ENCODE data around the gene C1orf146. TPM values are rescaled to one million over a fixed set of nuclear protein-coding genes. Genes with fewer than 3 reads are reported as not detected.

Gene C1orf146
- total RNA-seq, 2 donors from 2014 or later: not detected

- H3K9ac ChIP-seq (ENCODE audit: extremely low read depth, low read length, poor library complexity, severe bottlenecking): no peak overlapping the region
- H3K36me3 Mint-ChIP-seq (ENCODE audit: low read depth): peaks cover 15% of the 10 kb centered on the region
- no peak overlapping the region for H3K27ac ChIP-seq (ENCODE audit: low read depth, low read length)
- no peaks in the 10 kb centered on the region for H3K36me3 ChIP-seq (ENCODE audit: control insufficient read depth, insufficient read depth, low read length)
- DNase-seq: no peak
- 90% methylated on average over 1 of the region's 1 CpG; no CpG with 5 or more reads in 1 of the 2 experiments for WGBS, 2 experiments (ENCODE audit: insufficient coverage in 1 of 2, insufficient read length in 1 of 2)
- no peaks in the 10 kb centered on the region for H3K9me3 Mint-ChIP-seq
- no peaks in the 10 kb centered on the region for H3K9me3 ChIP-seq (ENCODE audit: control insufficient read depth, low read length)
- TF ChIP-seq, protein P1, sequence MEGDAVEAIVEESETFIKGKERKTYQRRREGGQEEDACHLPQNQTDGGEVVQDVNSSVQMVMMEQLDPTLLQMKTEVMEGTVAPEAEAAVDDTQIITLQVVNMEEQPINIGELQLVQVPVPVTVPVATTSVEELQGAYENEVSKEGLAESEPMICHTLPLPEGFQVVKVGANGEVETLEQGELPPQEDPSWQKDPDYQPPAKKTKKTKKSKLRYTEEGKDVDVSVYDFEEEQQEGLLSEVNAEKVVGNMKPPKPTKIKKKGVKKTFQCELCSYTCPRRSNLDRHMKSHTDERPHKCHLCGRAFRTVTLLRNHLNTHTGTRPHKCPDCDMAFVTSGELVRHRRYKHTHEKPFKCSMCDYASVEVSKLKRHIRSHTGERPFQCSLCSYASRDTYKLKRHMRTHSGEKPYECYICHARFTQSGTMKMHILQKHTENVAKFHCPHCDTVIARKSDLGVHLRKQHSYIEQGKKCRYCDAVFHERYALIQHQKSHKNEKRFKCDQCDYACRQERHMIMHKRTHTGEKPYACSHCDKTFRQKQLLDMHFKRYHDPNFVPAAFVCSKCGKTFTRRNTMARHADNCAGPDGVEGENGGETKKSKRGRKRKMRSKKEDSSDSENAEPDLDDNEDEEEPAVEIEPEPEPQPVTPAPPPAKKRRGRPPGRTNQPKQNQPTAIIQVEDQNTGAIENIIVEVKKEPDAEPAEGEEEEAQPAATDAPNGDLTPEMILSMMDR (conservative IDR thresholded peaks at IDR 0.05): no peak
- H3K4me1 Mint-ChIP-seq: no peaks in the 10 kb centered on the region
- H3K4me3 ChIP-seq (ENCODE audit: low read length): no peak overlapping the region
- no peaks in the 10 kb centered on the region for H3K4me1 ChIP-seq (ENCODE audit: control insufficient read depth, insufficient read depth, low read length)
- no peak overlapping the region for H3K4me3 Mint-ChIP-seq
- H3K27ac Mint-ChIP-seq: no peak overlapping the region
- H3K27me3 ChIP-seq (ENCODE audit: control insufficient read depth, insufficient read depth, low read length, poor library complexity, severe bottlenecking): no peaks in the 10 kb centered on the region
- H3K27me3 Mint-ChIP-seq (ENCODE audit: insufficient read depth): no peaks in the 10 kb centered on the region
Observed at GRCh38 chr1:92184632-92185031, 33.1 kb upstream of the C1orf146 start.

DNA sequence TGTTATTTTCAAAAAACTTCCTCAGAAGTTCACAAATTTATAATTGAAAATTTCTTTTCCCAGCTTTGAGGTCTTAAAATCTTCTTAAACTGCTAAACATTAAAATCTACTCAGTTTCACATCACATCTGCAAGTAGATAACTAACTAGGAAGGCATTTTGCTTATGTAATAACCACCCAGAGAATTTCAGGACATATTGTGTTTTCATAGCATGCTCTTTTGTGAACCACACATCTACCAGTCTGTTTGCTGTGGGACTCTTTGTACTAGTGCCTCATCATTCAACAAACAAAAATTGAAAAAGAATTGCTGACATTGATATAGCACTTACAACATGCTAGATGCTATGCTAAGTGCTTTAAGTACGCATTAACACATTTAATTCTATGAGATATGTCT, 31.6 kb upstream of the C1orf146 start:
- H3K27me3 Mint-ChIP-seq (ENCODE audit: insufficient read depth): no peaks in the 10 kb centered on the region
- no peaks in the 10 kb centered on the region for H3K4me1 ChIP-seq (ENCODE audit: control insufficient read depth, insufficient read depth, low read length)
- no peaks in the 10 kb centered on the region for H3K27me3 ChIP-seq (ENCODE audit: control insufficient read depth, insufficient read depth, low read length, poor library complexity, severe bottlenecking)
- no peak overlapping the region for H3K27ac ChIP-seq (ENCODE audit: low read depth, low read length)
- DNase-seq: no peak
- H3K4me1 Mint-ChIP-seq: peaks cover 6% of the 10 kb centered on the region
- H3K27ac Mint-ChIP-seq: no peak overlapping the region
- H3K4me3 Mint-ChIP-seq: no peak overlapping the region
- no peaks in the 10 kb centered on the region for H3K9me3 ChIP-seq (ENCODE audit: control insufficient read depth, low read length)
- no peak overlapping the region for H3K4me3 ChIP-seq (ENCODE audit: low read length)
- peaks cover 6% of the 10 kb centered on the region for H3K36me3 Mint-ChIP-seq (ENCODE audit: low read depth)
- H3K36me3 ChIP-seq (ENCODE audit: control insufficient read depth, insufficient read depth, low read length): no peaks in the 10 kb centered on the region
- WGBS, 2 experiments (ENCODE audit: insufficient coverage in 1 of 2, insufficient read length in 1 of 2): 92% methylated on average over 1 of the region's 1 CpG; no CpG with 5 or more reads in 1 of the 2 experiments
- TF ChIP-seq, protein P1 (conservative IDR thresholded peaks at IDR 0.05): no peak
- H3K9ac ChIP-seq (ENCODE audit: extremely low read depth, low read length, poor library complexity, severe bottlenecking): no peak overlapping the region
- H3K9me3 Mint-ChIP-seq: no peaks in the 10 kb centered on the region

DNA sequence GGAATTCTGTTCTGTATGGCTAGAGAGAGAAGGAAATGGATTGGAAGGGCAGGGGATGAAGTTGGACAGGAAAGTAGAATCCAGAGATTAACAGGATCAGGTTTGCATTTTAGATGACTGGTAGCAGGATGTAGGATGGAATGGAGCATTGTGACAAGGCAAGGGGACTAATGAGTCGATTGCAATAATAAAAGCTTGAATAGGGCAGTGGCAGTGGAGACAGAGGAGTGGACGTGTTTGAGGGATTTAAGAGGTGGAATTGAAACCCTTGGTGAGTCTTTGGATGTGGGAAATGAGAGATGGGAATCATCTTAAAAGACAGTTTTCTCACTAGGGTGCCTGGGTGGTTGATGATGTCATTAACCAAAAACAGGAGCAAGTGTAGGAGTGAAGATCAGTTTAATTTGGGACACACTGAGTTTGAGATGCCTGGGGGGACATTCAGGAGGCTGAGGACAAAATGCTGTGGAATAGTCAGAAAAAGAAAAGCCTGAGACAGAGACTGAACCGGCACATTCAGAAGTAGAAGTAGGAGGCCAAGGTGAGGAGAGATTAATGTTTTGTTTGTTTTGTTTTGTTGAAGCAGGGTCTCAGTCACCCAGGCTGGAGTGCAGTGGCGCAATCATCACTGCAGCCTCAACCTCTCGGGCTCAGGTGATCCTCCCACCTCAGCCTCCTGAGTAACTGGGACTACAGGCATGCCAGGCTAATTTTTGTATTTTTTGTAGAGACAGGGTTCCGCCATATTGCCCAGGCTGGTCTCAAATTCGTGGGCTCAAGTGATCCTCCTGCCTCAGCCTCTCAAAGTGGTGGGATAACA, 29.1 kb upstream of the C1orf146 start:
- DNase-seq: no peak
- H3K4me1 Mint-ChIP-seq: peaks cover 6% of the 10 kb centered on the region
- no peak overlapping the region for H3K27ac Mint-ChIP-seq
- Histone ChIP-seq H3K27ac (ENCODE audit: low read depth, low read length) (no peak overlapping the region), H3K27me3 (ENCODE audit: control insufficient read depth, insufficient read depth, low read length, poor library complexity, severe bottlenecking) (no peaks in the 10 kb centered on the region), H3K9ac (ENCODE audit: extremely low read depth, low read length, poor library complexity, severe bottlenecking) (no peak overlapping the region), H3K4me1 (ENCODE audit: control insufficient read depth, insufficient read depth, low read length) (no peaks in the 10 kb centered on the region), H3K9me3 (ENCODE audit: control insufficient read depth, low read length) (no peaks in the 10 kb centered on the region), H3K4me3 (ENCODE audit: low read length) (no peak overlapping the region), H3K36me3 (ENCODE audit: control insufficient read depth, insufficient read depth, low read length) (no peaks in the 10 kb centered on the region)
- TF ChIP-seq, protein P1 (conservative IDR thresholded peaks at IDR 0.05): no peak
- 88 to 97% methylated on average over 4 to 7 of the region's 7 CpGs for WGBS, 2 experiments (ENCODE audit: insufficient coverage in 1 of 2, insufficient read length in 1 of 2)
- no peaks in the 10 kb centered on the region for H3K9me3 Mint-ChIP-seq
- H3K4me3 Mint-ChIP-seq: no peak overlapping the region
- peaks cover 3% of the 10 kb centered on the region for H3K36me3 Mint-ChIP-seq (ENCODE audit: low read depth)
- H3K27me3 Mint-ChIP-seq (ENCODE audit: insufficient read depth): no peaks in the 10 kb centered on the region

Data from endodermal cell (in vitro differentiated cells).